Epithelial cell of proximal tubule (primary cell): Measurements from ENCODE around the gene RBMX2. TPM values are rescaled to one million over a fixed set of nuclear protein-coding genes. Genes with fewer than 3 reads are reported as not detected.

Source experiments
- DNase-seq: peaks from one replicate; pipeline ENCODE4 v3.0.0-alpha.2; 2011; ENCODE audit warnings: low read depth
- H3K4me3 ChIP-seq: 2 replicates; pipeline ENCODE4 v1.5.1; 2011; ENCODE audit warnings: low read depth, mild to moderate bottlenecking, low read length
- CTCF ChIP-seq: conservative IDR thresholded peaks from 2 replicates; pipeline ENCODE4 v1.5.1; 2012; ENCODE audit warnings: low read depth, mild to moderate bottlenecking, low read length
- total RNA-seq: library from RNA; depleted of rRNA; stranded (reverse); fragments of >200 nt; gene quantifications from 2 replicates; pipeline ENCODE4 v1.2.3, GENCODE V29; 2015

Gene RBMX2
- total RNA-seq, 1 donor from 2014 or later, result 23.2 TPM

- H3K4me3 ChIP-seq, result no peak overlapping the region
- no peak for DNase-seq
- no peak for TF ChIP-seq CTCF
Measured at GRCh38 chrX:130395341-130395740, 6.4 kb upstream of the RBMX2 start.

- no peak for DNase-seq
- TF ChIP-seq CTCF, result no peak
- H3K4me3 ChIP-seq, result peak overlapping the region; percentile 72
Measured at GRCh38 chrX:130402208-130402684, 459 bp downstream of the RBMX2 start.

- no peak for DNase-seq
- TF ChIP-seq CTCF, result no peak
- no peak overlapping the region for H3K4me3 ChIP-seq
Measured at GRCh38 chrX:130413415-130413814, 11.6 kb downstream of the RBMX2 start.

GRCh38 chrX:130414800-130415199 lies 13.0 kb downstream of the RBMX2 start:
- no peak for TF ChIP-seq CTCF
- no peak for DNase-seq

GRCh38 chrX:130415201-130415600 lies 13.4 kb downstream of the RBMX2 start:
- DNase-seq, result no peak
- no peak overlapping the region for H3K4me3 ChIP-seq
- TF ChIP-seq CTCF, result no peak

More at GRCh38 chrX:130414800-130415199, 13.0 kb downstream of the RBMX2 start:
- no peak overlapping the region for H3K4me3 ChIP-seq

- no peak for TF ChIP-seq CTCF
Measured at GRCh38 chrX:130416785-130417184, 15.0 kb downstream of the RBMX2 start.

GRCh38 chrX:130418066-130418465 lies 16.3 kb downstream of the RBMX2 start:
- no peak overlapping the region for H3K4me3 ChIP-seq
- TF ChIP-seq CTCF, result no peak
- DNase-seq, result no peak

More at GRCh38 chrX:130416785-130417184, 15.0 kb downstream of the RBMX2 start:
- no peak for DNase-seq
- H3K4me3 ChIP-seq, result no peak overlapping the region
